H1 (cell line): ENCODE data around the gene SNX19. TPM values are rescaled to one million over a fixed set of nuclear protein-coding genes. Genes with fewer than 3 reads are reported as not detected.

Experiments used
- CTCF ChIA-PET: fragments of 300-600 bp; sonication (Branson Sonifier 250); formaldehyde crosslinking; loops from one replicate; lab custom pipeline; 2021; ENCODE audit not compliant: partially characterized antibody; lab: Charles Lee
- POLR2A ChIA-PET: fragments of 300-600 bp; sonication (Branson Sonifier 250); formaldehyde crosslinking; loops from one replicate; lab custom pipeline; 2021; ENCODE audit warnings: inconsistent platforms; ENCODE audit not compliant: partially characterized antibody; lab: Charles Lee
- DNase-seq, 2 experiments: peaks; one replicate each; pipeline versions ENCODE4 v3.0.0 to v3.0.0-alpha.2; 2010 to 2022; ENCODE audit warnings: low spot score in 2 of 2, low read depth in 1 of 2, mixed read lengths in 1 of 2
- FAIRE-seq: peaks from 2 replicates; lab custom pipeline; 2011; peaks lifted over from hg19 to GRCh38; lab: Jason Lieb, UNC
- H2AFZ ChIP-seq: 2 replicates; pipeline ENCODE4 v1.8.1; 2012; ENCODE audit warnings: low read length, inconsistent platforms
- H2AK5ac ChIP-seq: 2 replicates; pipeline ENCODE4 v1.6.1; 2013; ENCODE audit warnings: low read depth, low read length
- H2BK120ac ChIP-seq: replicated peaks from 2 replicates; pipeline ENCODE3; 2013; ENCODE audit warnings: low read depth, low read length, inconsistent platforms
- H2BK12ac ChIP-seq: 2 replicates; pipeline ENCODE4 v1.6.1; 2013; ENCODE audit warnings: low read depth, low read length
- H2BK15ac ChIP-seq: 2 replicates; pipeline ENCODE4 v1.6.1; 2013; ENCODE audit warnings: low read length
- H2BK20ac ChIP-seq: 2 replicates; pipeline ENCODE4 v1.6.1; 2013; ENCODE audit warnings: low read length
- H2BK5ac ChIP-seq: 2 replicates; pipeline ENCODE4 v1.6.1; 2013; ENCODE audit warnings: low read depth, low read length
- H3K14ac ChIP-seq: 2 replicates; pipeline ENCODE4 v1.6.1; 2013; ENCODE audit warnings: inconsistent platforms; ENCODE audit not compliant: insufficient read length
- H3K18ac ChIP-seq: 2 replicates; pipeline ENCODE4 v1.6.1; 2013; ENCODE audit warnings: low read length; ENCODE audit errors: extremely low read depth
- H3K23ac ChIP-seq: 2 replicates; pipeline ENCODE4 v1.6.1; 2013; ENCODE audit warnings: inconsistent platforms; ENCODE audit not compliant: insufficient read length
- H3K23me2 ChIP-seq: 2 replicates; pipeline ENCODE4 v1.6.1; 2013; ENCODE audit warnings: low read depth, low read length
- H3K27ac ChIP-seq: 2 replicates; pipeline ENCODE4 v1.6.1; 2011; ENCODE audit warnings: low read depth, low read length, inconsistent platforms
- H3K27me3 ChIP-seq, 4 experiments: replicated peaks in 1 of 4; 1 replicate in 1 of 4; 2 replicates in 3 of 4; pipeline versions ENCODE4 v1.6.1 to v1.8.1; 2011 to 2013; ENCODE audit warnings: low read length in 3 of 4, mild to moderate bottlenecking in 3 of 4, inconsistent platforms in 2 of 4, mixed read lengths in 2 of 4, moderate library complexity in 1 of 4; ENCODE audit not compliant: control insufficient read depth in 3 of 4, insufficient read depth in 3 of 4; ENCODE audit errors: extremely low read depth in 1 of 4
- H3K36me3 ChIP-seq, 4 experiments: 2 replicates each; pipeline versions ENCODE4 v1.6.1 to v1.8.1; 2011 to 2013; ENCODE audit warnings: mild to moderate bottlenecking in 4 of 4, low read length in 3 of 4, moderate library complexity in 2 of 4, control low read depth in 1 of 4, inconsistent platforms in 1 of 4; ENCODE audit not compliant: insufficient read depth in 4 of 4, control insufficient read depth in 2 of 4
- H3K4ac ChIP-seq: replicated peaks from 2 replicates; pipeline ENCODE3; 2013; ENCODE audit warnings: low read length, low read depth, mixed read lengths, inconsistent platforms; ENCODE audit not compliant: insufficient read length
- H3K4me1 ChIP-seq, 4 experiments: replicated peaks in 1 of 4; 1 replicate in 1 of 4; 2 replicates in 3 of 4; pipeline versions ENCODE4 v1.6.1 to v1.8.1; 2011 to 2013; ENCODE audit warnings: low read length in 3 of 4, inconsistent platforms in 2 of 4, mixed read lengths in 1 of 4; ENCODE audit not compliant: insufficient read depth in 4 of 4, control insufficient read depth in 3 of 4
- H3K4me2 ChIP-seq, 2 experiments: 2 replicates each; pipeline versions ENCODE4 v1.6.1 to v1.8.1; 2011 to 2013; ENCODE audit warnings: low read depth in 2 of 2, low read length in 2 of 2, control low read depth in 1 of 2, inconsistent platforms in 1 of 2, mild to moderate bottlenecking in 1 of 2; ENCODE audit not compliant: insufficient read depth in 1 of 2
- H3K4me3 ChIP-seq, 4 experiments: fragments of 200-600, 300-600 bp in 1 of 4; sonication (generic), shearing (Covaris generic), sonication (Bioruptor Twin) in 1 of 4; 2 replicates each; pipeline versions ENCODE4 v1.5.1 to v1.8.1; 2011 to 2016; ENCODE audit warnings: low read length in 4 of 4, low read depth in 3 of 4, control low read depth in 2 of 4, inconsistent platforms in 2 of 4, mild to moderate bottlenecking in 2 of 4, mixed read lengths in 1 of 4, moderate library complexity in 1 of 4; ENCODE audit not compliant: insufficient read depth in 2 of 4; ENCODE audit errors: extremely low read depth in 1 of 4
- H3K56ac ChIP-seq: replicated peaks from 2 replicates; pipeline ENCODE3; 2013; ENCODE audit warnings: low read depth, mild to moderate bottlenecking, mixed read lengths, low read length, inconsistent platforms; ENCODE audit not compliant: insufficient read length
- H3K79me1 ChIP-seq: 2 replicates; pipeline ENCODE4 v1.6.1; 2013; ENCODE audit warnings: low read depth, low read length, control low read depth
- H3K79me2 ChIP-seq, 2 experiments: 2 replicates each; pipeline versions ENCODE4 v1.6.1 to v1.8.1; 2012 to 2013; ENCODE audit warnings: low read length in 2 of 2, mild to moderate bottlenecking in 2 of 2, inconsistent platforms in 1 of 2; ENCODE audit not compliant: insufficient read depth in 2 of 2, control insufficient read depth in 1 of 2
- H3K9ac ChIP-seq, 4 experiments: replicated peaks in 1 of 4; 1 replicate in 1 of 4; 2 replicates in 3 of 4; pipeline versions ENCODE4 v1.6.1 to v1.8.1; 2011 to 2013; ENCODE audit warnings: low read depth in 3 of 4, low read length in 3 of 4, control low read depth in 2 of 4, mild to moderate bottlenecking in 2 of 4, moderate library complexity in 2 of 4, inconsistent platforms in 1 of 4; ENCODE audit errors: extremely low read depth in 1 of 4
- H3K9me3 ChIP-seq, 2 experiments: 2 replicates each; pipeline versions ENCODE4 v1.6.1 to v1.8.1; 2012 to 2013; ENCODE audit warnings: mild to moderate bottlenecking in 2 of 2, moderate library complexity in 2 of 2, control low read depth in 1 of 2, inconsistent platforms in 1 of 2, low read depth in 1 of 2, low read length in 1 of 2, mixed read lengths in 1 of 2; ENCODE audit not compliant: insufficient read depth in 2 of 2
- H4K20me1 ChIP-seq, 2 experiments: replicated peaks in 1 of 2; 2 replicates each; pipeline versions ENCODE3 to v1.8.1; 2011 to 2013; ENCODE audit warnings: inconsistent platforms in 2 of 2, low read length in 2 of 2, mild to moderate bottlenecking in 1 of 2; ENCODE audit not compliant: insufficient read depth in 2 of 2, control insufficient read depth in 1 of 2
- H4K5ac ChIP-seq: 2 replicates; pipeline ENCODE4 v1.6.1; 2013; ENCODE audit warnings: low read length, low read depth, mixed read lengths, inconsistent platforms; ENCODE audit not compliant: insufficient read length
- H4K8ac ChIP-seq: 2 replicates; pipeline ENCODE4 v1.8.0; 2013; ENCODE audit warnings: mild to moderate bottlenecking, moderate library complexity, low read length, inconsistent platforms; ENCODE audit not compliant: insufficient read depth; ENCODE audit errors: extremely low read depth
- H4K91ac ChIP-seq: replicated peaks from 2 replicates; pipeline ENCODE3; 2013; ENCODE audit warnings: low read length, mixed read lengths, inconsistent platforms; ENCODE audit not compliant: insufficient read length
- ATF3 ChIP-seq: IDR thresholded peaks from 2 replicates; pipeline ENCODE4 v1.6.1; 2011; ENCODE audit warnings: low read depth, mild to moderate bottlenecking, low read length; ENCODE audit not compliant: insufficient read depth
- CEBPB ChIP-seq: IDR thresholded peaks from 2 replicates; pipeline ENCODE4 v1.6.1; 2012; ENCODE audit warnings: low read depth, low read length
- CHD2 ChIP-seq: IDR thresholded peaks from 2 replicates; pipeline ENCODE4 v1.6.1; 2012; ENCODE audit warnings: low read length, improper control_type of control experiment
- EZH2 ChIP-seq: fragments of 200-600 bp; sonication (generic); IDR thresholded peaks from 2 replicates; pipeline ENCODE4 v1.7.1; 2012; ENCODE audit warnings: low read depth, mild to moderate bottlenecking, moderate library complexity, low read length, inconsistent platforms; ENCODE audit not compliant: severe bottlenecking
- WGBS, 2 experiments: shearing (Covaris generic) in 1 of 2; methylation state at CpG; one replicate each; pipeline versions ENCODE4 v1.1.6 to v1.1.7; 2013 to 2015; ENCODE audit warnings: low lambda C conversion rate in 2 of 2, mixed read lengths in 2 of 2, inconsistent platforms in 1 of 2, low coverage in 1 of 2, missing lambda C conversion rate in 1 of 2; ENCODE audit not compliant: insufficient replicate concordance in 2 of 2, insufficient coverage in 1 of 2, insufficient read length in 1 of 2; ENCODE audit errors: extremely low coverage in 1 of 2, missing lambda C conversion rate in 1 of 2; 5-methylcytosine and 5-hydroxymethylcytosine counted together
- polyA plus RNA-seq, 7 experiments: library from polyadenylated mRNA; depleted of rRNA in 3 of 7; stranded (reverse) in 5 of 7; unstranded in 2 of 7; fragments of >200 nt in 5 of 7; fragments of 200-250 nt in 2 of 7; gene quantifications; 1 replicate in 5 of 7; 2 replicates in 1 of 7; 4 replicates in 1 of 7; pipeline versions ENCODE4 v1.2.1 to v1.2.3, GENCODE V29; 2011 to 2013; ENCODE audit warnings: missing spikeins in 2 of 7, mixed read lengths in 2 of 7
- total RNA-seq: library from RNA; stranded (reverse); fragmentation: NEBNext Ultra II Directional; extraction: Animal tissue kit (Norgen Biotek cat#: 25700); gene quantifications from 2 replicates; pipeline ENCODE4 v1.2.1, GENCODE V29; 2021

SNX19 gene
- total and polyA plus RNA-seq, 2 of the 8 experiments (the other 6 are each of a cell fraction or from before 2014, with no cell fraction given): 15.0 to 25.2 TPM

- no peak overlapping the region for H3K14ac ChIP-seq
- 87% methylated on average over 6 of the region's 6 CpGs; no CpG with 5 or more reads in 1 of the 2 experiments for WGBS, 2 experiments
- no peak overlapping the region for H3K9ac ChIP-seq
- no peak overlapping the region for H2AK5ac ChIP-seq
- no peak overlapping the region for H3K56ac ChIP-seq
- DNase-seq (no peak), FAIRE-seq (no peak)
- H3K79me1 ChIP-seq: no peaks in the 10 kb centered on the region
- peak overlapping the region; percentile 62; the same call in 1 of the 2 replicates for H2AFZ ChIP-seq
- H2BK12ac ChIP-seq: no peak overlapping the region
- peaks cover 0 to 2% (median 0%) of the 10 kb centered on the region in 4 experiments; a peak in 1 of 7 replicates for H3K27me3 ChIP-seq
- no peak overlapping the region for H2BK20ac ChIP-seq
- H3K18ac ChIP-seq: no peak overlapping the region
- no peak overlapping the region for H3K4me2 ChIP-seq
- H3K36me3 ChIP-seq: no peaks in the 10 kb centered on the region
- H2BK15ac ChIP-seq: 0 out of 2 replicates have a peak overlapping the region, but pooled peaks have one; percentile 33
- H4K20me1 ChIP-seq: no peaks in the 10 kb centered on the region
- H3K23ac ChIP-seq: no peak overlapping the region
- H3K4ac ChIP-seq: no peak overlapping the region
- H4K5ac ChIP-seq: no peak overlapping the region
- H3K79me2 ChIP-seq: 0 out of 4 replicates have a peak, but pooled peaks cover 0 to 2% of the 10 kb centered on the region in 2 experiments
- H4K8ac ChIP-seq: no peak overlapping the region
- POLR2A ChIA-PET: interaction anchor here (1.6 kb wide), 1 partner anchor 15 kb away, joined by 3 read pairs; no protein-coding TSS in a partner anchor
- no peaks in the 10 kb centered on the region for H3K4me1 ChIP-seq
- H2BK5ac ChIP-seq: no peak overlapping the region
- no peaks in the 10 kb centered on the region for H3K23me2 ChIP-seq
- H3K4me3 ChIP-seq: no peak overlapping the region
- H3K27ac ChIP-seq: no peak overlapping the region
- H2BK120ac ChIP-seq: no peak overlapping the region
- no peak overlapping the region for H4K91ac ChIP-seq
- CTCF ChIA-PET: no interaction called here
- no peaks in the 10 kb centered on the region for H3K9me3 ChIP-seq
- TF ChIP-seq CEBPB (no peak), ATF3 (no peak), CHD2 (no peak), EZH2 (no peak)
These were observed 31.2 kb upstream of the SNX19 start for GRCh38 chr11:130947481-130947880.
